HepG2 (cell line): Measurements from ENCODE around the gene RASSF6. TPM values are rescaled to one million over a fixed set of nuclear protein-coding genes. Genes with fewer than 3 reads are reported as not detected.
A peak's percentile ranks its signal among the peaks of the same experiment; 100 is the strongest.

Experiments used
- FOXA3 ChIP-seq: IDR thresholded peaks from 2 replicates; pipeline ENCODE4 v1.6.1; 2016; ENCODE audit warnings: missing genetic modification reagents, missing compliant biosample characterization
- JARID2 ChIP-seq: sonication (generic); formaldehyde crosslinking; IDR thresholded peaks from 2 replicates; pipeline ENCODE4 v1.8.1; 2023; ENCODE audit warnings: missing genetic modification reagents, inconsistent platforms; ENCODE audit not compliant: insufficient replicate concordance
- PRMT3 ChIP-seq: sonication (generic); formaldehyde crosslinking; IDR thresholded peaks from 2 replicates; pipeline ENCODE4 v1.8.1; 2022; ENCODE audit warnings: low read depth, mild to moderate bottlenecking, moderate library complexity, missing genetic modification reagents, borderline replicate concordance
- SKI ChIP-seq: fragments of 450-650 bp; IDR thresholded peaks from one replicate; pipeline ENCODE4 v1.6.1; 2018; ENCODE audit warnings: mild to moderate bottlenecking; ENCODE audit not compliant: partially characterized antibody
- SMARCC2 ChIP-seq: fragments of 450-650 bp; IDR thresholded peaks from 2 replicates; pipeline ENCODE4 v1.6.1; 2017; ENCODE audit warnings: antibody characterized with exemption, mild to moderate bottlenecking
- TEAD2 ChIP-seq: sonication (generic); formaldehyde crosslinking; IDR thresholded peaks from 2 replicates; pipeline ENCODE4 v1.9.0; 2021; ENCODE audit warnings: missing genetic modification reagents
- YEATS2 ChIP-seq: sonication (generic); formaldehyde crosslinking; IDR thresholded peaks from 2 replicates; pipeline ENCODE4 v1.4.0; 2020; ENCODE audit warnings: missing genetic modification reagents, borderline replicate concordance
- ZMYM2 ChIP-seq: sonication (generic); formaldehyde crosslinking; IDR thresholded peaks from 2 replicates; pipeline ENCODE4 v1.8.0; 2022; ENCODE audit warnings: mild to moderate bottlenecking, missing genetic modification reagents
- ZNF383 ChIP-seq: sonication (generic); formaldehyde crosslinking; IDR thresholded peaks from 2 replicates; pipeline ENCODE4 v1.4.0; 2020; ENCODE audit warnings: missing genetic modification reagents, mild to moderate bottlenecking, borderline replicate concordance
- ZNF432 ChIP-seq: sonication (generic); formaldehyde crosslinking; IDR thresholded peaks from 2 replicates; pipeline ENCODE4 v1.5.0; 2020; ENCODE audit warnings: missing genetic modification reagents, mild to moderate bottlenecking, borderline replicate concordance
- ZNF841 ChIP-seq: sonication (generic); formaldehyde crosslinking; IDR thresholded peaks from 2 replicates; pipeline ENCODE4 v1.8.1; 2023; ENCODE audit warnings: missing genetic modification reagents, borderline replicate concordance
- polyA plus RNA-seq, 8 experiments: library from polyadenylated mRNA; depleted of rRNA in 3 of 8; stranded (reverse) in 7 of 8; unstranded in 1 of 8; fragments of >200 nt; fragmentation: Illumina TruSeq in 4 of 8; extraction: Trizol in 4 of 8; gene quantifications; 2 replicates each; pipeline versions ENCODE4 v1.2.1 to v1.2.3, GENCODE V29; 2011 to 2016; ENCODE audit warnings: low read depth in 4 of 8, missing spikeins in 1 of 8, mixed read lengths in 1 of 8; ENCODE audit not compliant: insufficient read depth in 1 of 8
- total RNA-seq, 5 experiments: library from RNA; depleted of rRNA; stranded (reverse); fragments of >200 nt; fragmentation: Illumina TruSeq; extraction: Trizol; gene quantifications; 2 replicates each; pipeline ENCODE4 v1.2.3, GENCODE V29; 2016; ENCODE audit warnings: low read depth in 1 of 5
- TF ChIP-seq, protein P1 (sequence below), 2 experiments: sonication (generic) in 1 of 2; formaldehyde crosslinking in 1 of 2; IDR thresholded peaks; 2 replicates each; pipeline versions ENCODE4 v1.5.1 to v1.6.1; 2011 to 2020; ENCODE audit warnings: borderline replicate concordance in 1 of 2, low read depth in 1 of 2, low read length in 1 of 2, mild to moderate bottlenecking in 1 of 2, missing genetic modification reagents in 1 of 2, moderate library complexity in 1 of 2
- TF ChIP-seq, protein P2 (sequence below): sonication (generic); formaldehyde crosslinking; IDR thresholded peaks from 2 replicates; pipeline ENCODE4 v1.5.0; 2020; ENCODE audit warnings: mild to moderate bottlenecking, missing genetic modification reagents
- TF ChIP-seq, protein P3 (sequence below): sonication (generic); formaldehyde crosslinking; IDR thresholded peaks from 2 replicates; pipeline ENCODE4 v1.4.0; 2020; ENCODE audit warnings: mild to moderate bottlenecking, missing genetic modification reagents
- TF ChIP-seq, protein P4 (sequence below): sonication (generic); formaldehyde crosslinking; IDR thresholded peaks from 2 replicates; pipeline ENCODE4 v1.8.1; 2023; ENCODE audit warnings: missing genetic modification reagents, inconsistent platforms, borderline replicate concordance
- TF ChIP-seq, protein P5 (sequence below): sonication (generic); formaldehyde crosslinking; IDR thresholded peaks from 2 replicates; pipeline ENCODE4 v1.8.0; 2023; ENCODE audit warnings: mild to moderate bottlenecking, missing genetic modification reagents
- TF ChIP-seq, protein P6 (sequence below): sonication (generic); formaldehyde crosslinking; IDR thresholded peaks from 2 replicates; pipeline ENCODE4 v1.4.0; 2020; ENCODE audit warnings: missing genetic modification reagents, mild to moderate bottlenecking, borderline replicate concordance

Gene RASSF6
- total and polyA plus RNA-seq, 2 of the 13 experiments (the other 11 are each of a cell fraction or from before 2014, with no cell fraction given): 0.03 to 0.11 TPM

DNA sequence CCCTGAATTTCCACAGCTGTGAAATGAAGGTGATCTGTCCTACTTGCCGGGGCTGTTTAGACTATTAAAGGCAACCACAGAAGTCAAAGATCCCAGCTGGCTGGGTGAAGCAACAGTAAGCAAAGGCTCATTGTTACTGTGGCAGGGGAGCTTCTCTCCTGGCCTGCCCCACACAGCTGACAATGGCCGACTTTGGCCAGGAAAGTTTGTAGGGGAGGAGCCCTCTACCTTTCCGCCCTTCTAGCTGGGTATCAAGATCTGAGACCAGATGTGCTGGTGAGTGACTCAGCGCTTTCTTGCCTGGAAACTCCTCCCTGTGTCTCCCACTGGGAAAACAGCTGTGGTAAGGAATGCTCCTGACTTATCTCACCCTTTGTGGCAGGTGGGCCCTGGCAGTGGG, 21.1 kb downstream of the RASSF6 start (continued):
- TF ChIP-seq ZNF432 (CRISPR knock-in tag): no peak
- TF ChIP-seq, protein P1, sequence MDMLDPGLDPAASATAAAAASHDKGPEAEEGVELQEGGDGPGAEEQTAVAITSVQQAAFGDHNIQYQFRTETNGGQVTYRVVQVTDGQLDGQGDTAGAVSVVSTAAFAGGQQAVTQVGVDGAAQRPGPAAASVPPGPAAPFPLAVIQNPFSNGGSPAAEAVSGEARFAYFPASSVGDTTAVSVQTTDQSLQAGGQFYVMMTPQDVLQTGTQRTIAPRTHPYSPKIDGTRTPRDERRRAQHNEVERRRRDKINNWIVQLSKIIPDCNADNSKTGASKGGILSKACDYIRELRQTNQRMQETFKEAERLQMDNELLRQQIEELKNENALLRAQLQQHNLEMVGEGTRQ (IDR thresholded peaks at IDR 0.05; ENCODE audit: low read depth, low read length): no peak
- TF ChIP-seq, protein P1 (CRISPR knock-in tag; IDR thresholded peaks at IDR 0.05; ENCODE audit: borderline replicate concordance): no peak
- TF ChIP-seq, protein P2, sequence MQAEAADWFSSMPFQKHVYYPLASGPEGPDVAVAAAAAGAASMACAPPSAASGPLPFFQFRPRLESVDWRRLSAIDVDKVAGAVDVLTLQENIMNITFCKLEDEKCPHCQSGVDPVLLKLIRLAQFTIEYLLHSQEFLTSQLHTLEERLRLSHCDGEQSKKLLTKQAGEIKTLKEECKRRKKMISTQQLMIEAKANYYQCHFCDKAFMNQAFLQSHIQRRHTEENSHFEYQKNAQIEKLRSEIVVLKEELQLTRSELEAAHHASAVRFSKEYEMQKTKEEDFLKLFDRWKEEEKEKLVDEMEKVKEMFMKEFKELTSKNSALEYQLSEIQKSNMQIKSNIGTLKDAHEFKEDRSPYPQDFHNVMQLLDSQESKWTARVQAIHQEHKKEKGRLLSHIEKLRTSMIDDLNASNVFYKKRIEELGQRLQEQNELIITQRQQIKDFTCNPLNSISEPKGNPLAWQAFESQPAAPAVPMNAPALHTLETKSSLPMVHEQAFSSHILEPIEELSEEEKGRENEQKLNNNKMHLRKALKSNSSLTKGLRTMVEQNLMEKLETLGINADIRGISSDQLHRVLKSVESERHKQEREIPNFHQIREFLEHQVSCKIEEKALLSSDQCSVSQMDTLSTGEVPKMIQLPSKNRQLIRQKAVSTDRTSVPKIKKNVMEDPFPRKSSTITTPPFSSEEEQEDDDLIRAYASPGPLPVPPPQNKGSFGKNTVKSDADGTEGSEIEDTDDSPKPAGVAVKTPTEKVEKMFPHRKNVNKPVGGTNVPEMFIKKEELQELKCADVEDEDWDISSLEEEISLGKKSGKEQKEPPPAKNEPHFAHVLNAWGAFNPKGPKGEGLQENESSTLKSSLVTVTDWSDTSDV (CRISPR knock-in tag): no peak
- no peak for TF ChIP-seq TEAD2
- TF ChIP-seq JARID2 (CRISPR knock-in tag): no peak
- TF ChIP-seq YEATS2 (CRISPR knock-in tag): peak; percentile 37; the same call in 1 of the 2 replicates
- TF ChIP-seq ZNF383 (CRISPR knock-in tag): no peak
- peak; percentile 70 for TF ChIP-seq FOXA3
- TF ChIP-seq SMARCC2: no peak
- no peak for TF ChIP-seq PRMT3
- TF ChIP-seq SKI: peak; percentile 9
- no peak for TF ChIP-seq ZMYM2 (CRISPR knock-in tag)
- TF ChIP-seq ZNF841 (CRISPR knock-in tag): no peak
- TF ChIP-seq, protein P3, sequence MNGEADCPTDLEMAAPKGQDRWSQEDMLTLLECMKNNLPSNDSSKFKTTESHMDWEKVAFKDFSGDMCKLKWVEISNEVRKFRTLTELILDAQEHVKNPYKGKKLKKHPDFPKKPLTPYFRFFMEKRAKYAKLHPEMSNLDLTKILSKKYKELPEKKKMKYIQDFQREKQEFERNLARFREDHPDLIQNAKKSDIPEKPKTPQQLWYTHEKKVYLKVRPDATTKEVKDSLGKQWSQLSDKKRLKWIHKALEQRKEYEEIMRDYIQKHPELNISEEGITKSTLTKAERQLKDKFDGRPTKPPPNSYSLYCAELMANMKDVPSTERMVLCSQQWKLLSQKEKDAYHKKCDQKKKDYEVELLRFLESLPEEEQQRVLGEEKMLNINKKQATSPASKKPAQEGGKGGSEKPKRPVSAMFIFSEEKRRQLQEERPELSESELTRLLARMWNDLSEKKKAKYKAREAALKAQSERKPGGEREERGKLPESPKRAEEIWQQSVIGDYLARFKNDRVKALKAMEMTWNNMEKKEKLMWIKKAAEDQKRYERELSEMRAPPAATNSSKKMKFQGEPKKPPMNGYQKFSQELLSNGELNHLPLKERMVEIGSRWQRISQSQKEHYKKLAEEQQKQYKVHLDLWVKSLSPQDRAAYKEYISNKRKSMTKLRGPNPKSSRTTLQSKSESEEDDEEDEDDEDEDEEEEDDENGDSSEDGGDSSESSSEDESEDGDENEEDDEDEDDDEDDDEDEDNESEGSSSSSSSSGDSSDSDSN: peak; percentile 58; the same call in 1 of the 2 replicates
- TF ChIP-seq, protein P4, sequence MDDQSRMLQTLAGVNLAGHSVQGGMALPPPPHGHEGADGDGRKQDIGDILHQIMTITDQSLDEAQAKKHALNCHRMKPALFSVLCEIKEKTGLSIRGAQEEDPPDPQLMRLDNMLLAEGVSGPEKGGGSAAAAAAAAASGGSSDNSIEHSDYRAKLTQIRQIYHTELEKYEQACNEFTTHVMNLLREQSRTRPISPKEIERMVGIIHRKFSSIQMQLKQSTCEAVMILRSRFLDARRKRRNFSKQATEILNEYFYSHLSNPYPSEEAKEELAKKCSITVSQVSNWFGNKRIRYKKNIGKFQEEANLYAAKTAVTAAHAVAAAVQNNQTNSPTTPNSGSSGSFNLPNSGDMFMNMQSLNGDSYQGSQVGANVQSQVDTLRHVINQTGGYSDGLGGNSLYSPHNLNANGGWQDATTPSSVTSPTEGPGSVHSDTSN (CRISPR knock-in tag): no peak
- TF ChIP-seq, protein P5, sequence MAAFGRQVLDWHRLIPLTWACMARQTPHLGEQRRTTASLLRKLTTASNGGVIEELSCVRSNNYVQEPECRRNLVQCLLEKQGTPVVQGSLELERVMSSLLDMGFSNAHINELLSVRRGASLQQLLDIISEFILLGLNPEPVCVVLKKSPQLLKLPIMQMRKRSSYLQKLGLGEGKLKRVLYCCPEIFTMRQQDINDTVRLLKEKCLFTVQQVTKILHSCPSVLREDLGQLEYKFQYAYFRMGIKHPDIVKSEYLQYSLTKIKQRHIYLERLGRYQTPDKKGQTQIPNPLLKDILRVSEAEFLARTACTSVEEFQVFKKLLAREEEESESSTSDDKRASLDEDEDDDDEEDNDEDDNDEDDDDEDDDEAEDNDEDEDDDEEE (CRISPR knock-in tag): 0 out of 2 replicates have a peak, but pooled peaks have one; percentile 30
- TF ChIP-seq, protein P6, sequence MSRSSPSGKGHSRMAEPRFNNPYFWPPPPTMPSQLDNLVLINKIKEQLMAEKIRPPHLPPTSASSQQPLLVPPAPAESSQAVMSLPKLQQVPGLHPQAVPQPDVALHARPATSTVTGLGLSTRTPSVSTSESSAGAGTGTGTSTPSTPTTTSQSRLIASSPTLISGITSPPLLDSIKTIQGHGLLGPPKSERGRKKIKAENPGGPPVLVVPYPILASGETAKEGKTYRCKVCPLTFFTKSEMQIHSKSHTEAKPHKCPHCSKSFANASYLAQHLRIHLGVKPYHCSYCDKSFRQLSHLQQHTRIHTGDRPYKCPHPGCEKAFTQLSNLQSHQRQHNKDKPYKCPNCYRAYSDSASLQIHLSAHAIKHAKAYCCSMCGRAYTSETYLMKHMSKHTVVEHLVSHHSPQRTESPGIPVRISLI (CRISPR knock-in tag): no peak
